HUES64 (cell line): ENCODE data around the gene MSL1.

Experiments
- H3K27ac ChIP-seq: 2 replicates; pipeline ENCODE4 v1.7.0; 2013; ENCODE audit warnings: low read depth, low read length, inconsistent platforms
- H3K27me3 ChIP-seq: 2 replicates; pipeline ENCODE4 v1.6.1; 2013; ENCODE audit warnings: mild to moderate bottlenecking, low read length; ENCODE audit not compliant: insufficient read depth
- H3K36me3 ChIP-seq: 2 replicates; pipeline ENCODE4 v1.6.1; 2013; ENCODE audit warnings: mild to moderate bottlenecking, low read length; ENCODE audit not compliant: insufficient read depth
- H3K4me1 ChIP-seq: 2 replicates; pipeline ENCODE4 v1.6.1; 2013; ENCODE audit warnings: mild to moderate bottlenecking, low read length, moderate library complexity; ENCODE audit not compliant: insufficient read depth
- H3K4me3 ChIP-seq: 2 replicates; pipeline ENCODE4 v1.5.1; 2013; ENCODE audit warnings: mild to moderate bottlenecking, low read length, moderate library complexity
- H3K9ac ChIP-seq: 2 replicates; pipeline ENCODE4 v1.6.1; 2013; ENCODE audit warnings: mild to moderate bottlenecking, low read depth, low read length
- H3K9me3 ChIP-seq: 2 replicates; pipeline ENCODE4 v1.6.1; 2013; ENCODE audit warnings: low read depth, low read length; ENCODE audit not compliant: insufficient read depth
- WGBS: fragments of 150-250, 120-280 bp; methylation state at CpG from one replicate; pipeline ENCODE4 v1.1.7; 2013; ENCODE audit warnings: missing lambda C conversion rate; 5-methylcytosine and 5-hydroxymethylcytosine counted together

Gene MSL1

DNA sequence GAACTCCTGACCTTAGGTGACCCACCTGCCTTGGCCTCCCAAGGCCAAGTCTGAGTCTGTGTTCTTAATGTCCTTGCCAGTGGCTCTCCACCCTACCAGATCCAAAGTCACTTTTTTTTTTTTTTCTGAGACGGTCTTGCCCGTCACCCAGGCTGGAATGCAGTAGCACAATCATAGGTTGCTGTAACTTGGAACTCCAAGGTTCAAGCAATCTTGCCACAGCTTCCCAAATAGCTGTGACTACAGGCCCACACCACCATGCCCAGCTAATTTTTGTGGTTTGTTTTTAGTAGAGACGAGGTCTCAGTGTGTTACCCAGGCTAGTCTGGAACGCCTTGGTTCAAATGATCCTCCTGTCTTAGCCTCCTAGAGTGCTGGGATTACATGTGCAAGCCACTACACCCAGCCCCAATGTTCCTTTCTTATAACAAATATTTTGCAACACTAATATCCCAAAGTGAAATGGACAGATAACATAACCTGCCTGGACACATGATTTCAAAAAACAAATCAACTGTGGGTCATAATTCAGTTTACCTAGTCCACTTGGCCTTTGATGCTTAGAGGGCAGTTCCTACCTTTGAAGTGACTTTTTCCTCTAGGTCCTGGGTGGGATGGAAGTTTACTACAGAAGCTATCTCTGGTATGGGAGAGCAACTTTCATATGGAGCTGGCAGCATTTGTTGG lies 51.5 kb downstream of the MSL1 start:
- H3K4me1 ChIP-seq = peaks cover 7% of the 10 kb centered on the region
- 91% methylated on average over 4 of the region's 4 CpGs for WGBS
- no peak overlapping the region for H3K9ac ChIP-seq
- H3K36me3 ChIP-seq = peaks cover 61% of the 10 kb centered on the region
- no peak overlapping the region for H3K4me3 ChIP-seq
- no peaks in the 10 kb centered on the region for H3K27me3 ChIP-seq
- H3K27ac ChIP-seq = no peak overlapping the region
- H3K9me3 ChIP-seq = no peaks in the 10 kb centered on the region

DNA sequence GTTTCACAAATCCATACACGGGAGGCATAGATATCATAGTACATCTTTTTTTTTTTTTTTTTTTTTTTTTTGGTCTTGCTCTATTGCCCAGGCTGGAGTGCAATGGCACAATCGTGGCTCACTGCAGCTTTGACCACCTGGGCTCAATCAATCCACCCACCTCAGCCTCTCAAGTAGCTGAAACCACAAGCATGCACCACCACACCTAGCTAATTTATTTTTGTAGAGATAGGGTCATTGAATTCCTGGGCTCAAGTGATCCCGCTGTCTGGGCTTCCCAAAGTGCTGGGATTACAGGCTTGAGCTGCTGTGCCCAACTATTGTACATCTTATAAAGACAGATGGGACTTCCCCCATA lies 52.0 kb downstream of the MSL1 start:
- Histone ChIP-seq H3K27me3 (no peaks in the 10 kb centered on the region), H3K4me3 (no peak overlapping the region), H3K27ac (no peak overlapping the region), H3K9me3 (no peaks in the 10 kb centered on the region), H3K36me3 (peaks cover 57% of the 10 kb centered on the region), H3K9ac (no peak overlapping the region), H3K4me1 (peaks cover 7% of the 10 kb centered on the region)
- WGBS = 82% methylated on average over 2 of the region's 3 CpGs

DNA sequence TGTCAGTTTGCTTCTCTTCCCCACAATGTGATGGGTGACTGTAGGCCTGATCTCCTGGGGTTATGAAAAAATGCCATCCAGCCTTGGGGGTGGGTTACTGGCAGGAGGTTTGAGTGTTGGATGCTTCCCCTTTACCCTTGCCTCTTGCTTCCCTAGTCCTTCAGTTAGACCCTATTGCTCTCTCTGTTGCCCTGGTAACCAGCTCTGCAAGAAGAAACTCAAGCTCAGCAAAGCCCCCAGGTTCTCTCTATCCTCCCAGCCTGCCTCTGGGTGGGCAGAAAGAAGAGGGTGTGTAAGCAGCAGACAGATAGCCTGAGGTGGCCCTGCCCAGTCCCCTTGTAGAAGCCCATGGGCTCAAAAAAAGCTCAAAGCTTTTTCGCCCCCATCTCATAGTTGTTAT lies 52.7 kb downstream of the MSL1 start:
- no peak overlapping the region for H3K4me3 ChIP-seq
- peaks cover 49% of the 10 kb centered on the region for H3K36me3 ChIP-seq
- no peaks in the 10 kb centered on the region for H3K27me3 ChIP-seq
- H3K9me3 ChIP-seq = no peaks in the 10 kb centered on the region
- H3K27ac ChIP-seq = no peak overlapping the region
- H3K4me1 ChIP-seq = peaks cover 7% of the 10 kb centered on the region
- H3K9ac ChIP-seq = no peak overlapping the region
- WGBS = 90% methylated on average over 1 of the region's 1 CpG

DNA sequence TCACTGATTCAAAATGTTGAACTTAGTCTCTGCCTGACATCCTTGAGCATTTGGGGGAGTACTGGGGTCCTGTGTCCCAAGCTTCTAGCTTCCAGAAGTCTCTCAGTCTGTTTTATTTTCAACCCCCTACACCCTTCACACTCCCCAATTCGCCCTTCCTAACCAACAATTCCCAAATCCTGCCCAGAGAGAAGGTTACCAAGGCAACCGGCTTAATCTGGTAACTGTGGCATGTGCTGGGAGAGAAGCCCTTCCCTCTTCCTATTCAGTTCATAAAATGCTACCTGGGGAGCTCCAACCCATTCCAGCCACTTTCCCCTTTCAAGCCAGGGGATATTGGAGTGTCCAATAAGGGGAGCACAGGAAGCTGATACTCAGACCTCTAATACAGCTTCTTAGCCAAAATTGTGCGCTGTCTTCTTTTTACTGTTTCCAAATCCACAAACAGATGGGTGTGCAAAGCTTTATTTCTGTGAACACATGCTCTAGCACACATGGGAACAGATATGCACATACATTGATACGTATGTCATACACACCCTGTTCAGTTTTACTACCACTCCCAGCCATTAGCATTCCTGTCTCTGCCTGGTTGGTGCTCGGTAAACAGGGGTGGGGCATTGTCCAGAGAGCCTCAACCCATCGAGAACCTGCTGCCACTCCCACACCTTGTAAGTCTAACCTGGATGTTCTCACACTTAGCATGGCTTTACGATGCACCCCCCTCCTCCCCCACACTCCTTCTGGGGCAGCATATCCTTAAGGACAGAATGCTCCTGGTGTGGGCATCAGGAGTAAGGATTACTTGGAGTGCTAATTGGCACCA lies 54.4 kb downstream of the MSL1 start:
- H3K9me3 ChIP-seq = no peaks in the 10 kb centered on the region
- 91% methylated on average over 7 of the region's 7 CpGs for WGBS
- peaks cover 14% of the 10 kb centered on the region for H3K4me1 ChIP-seq
- H3K27ac ChIP-seq = no peak overlapping the region
- H3K4me3 ChIP-seq = no peak overlapping the region
- peaks cover 33% of the 10 kb centered on the region for H3K36me3 ChIP-seq
- H3K9ac ChIP-seq = no peak overlapping the region
- H3K27me3 ChIP-seq = no peaks in the 10 kb centered on the region

DNA sequence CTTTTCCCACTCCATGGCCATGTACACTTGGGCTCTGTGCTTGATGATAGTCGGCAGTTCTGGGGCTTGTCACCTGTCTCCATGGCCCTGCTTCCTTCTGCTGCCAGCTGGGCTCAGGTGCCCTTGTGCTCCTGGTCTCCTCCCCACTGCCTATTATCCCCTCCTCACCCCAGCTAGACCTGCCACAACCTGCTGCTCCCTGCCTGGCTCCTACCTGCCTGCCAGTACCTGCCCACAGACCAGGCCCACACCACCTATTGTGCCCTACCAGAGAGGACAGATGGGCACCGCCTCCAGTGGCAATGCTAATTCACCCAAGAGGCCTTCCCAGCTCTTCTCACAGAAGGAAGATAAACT lies 55.0 kb downstream of the MSL1 start:
- no peak overlapping the region; the same call in 1 of the 2 replicates for H3K27ac ChIP-seq
- peaks cover 27% of the 10 kb centered on the region for H3K36me3 ChIP-seq
- WGBS = 99% methylated on average over 2 of the region's 2 CpGs
- no peaks in the 10 kb centered on the region for H3K27me3 ChIP-seq
- no peaks in the 10 kb centered on the region for H3K9me3 ChIP-seq
- H3K4me3 ChIP-seq = no peak overlapping the region
- peaks cover 14% of the 10 kb centered on the region for H3K4me1 ChIP-seq
- H3K9ac ChIP-seq = no peak overlapping the region

DNA sequence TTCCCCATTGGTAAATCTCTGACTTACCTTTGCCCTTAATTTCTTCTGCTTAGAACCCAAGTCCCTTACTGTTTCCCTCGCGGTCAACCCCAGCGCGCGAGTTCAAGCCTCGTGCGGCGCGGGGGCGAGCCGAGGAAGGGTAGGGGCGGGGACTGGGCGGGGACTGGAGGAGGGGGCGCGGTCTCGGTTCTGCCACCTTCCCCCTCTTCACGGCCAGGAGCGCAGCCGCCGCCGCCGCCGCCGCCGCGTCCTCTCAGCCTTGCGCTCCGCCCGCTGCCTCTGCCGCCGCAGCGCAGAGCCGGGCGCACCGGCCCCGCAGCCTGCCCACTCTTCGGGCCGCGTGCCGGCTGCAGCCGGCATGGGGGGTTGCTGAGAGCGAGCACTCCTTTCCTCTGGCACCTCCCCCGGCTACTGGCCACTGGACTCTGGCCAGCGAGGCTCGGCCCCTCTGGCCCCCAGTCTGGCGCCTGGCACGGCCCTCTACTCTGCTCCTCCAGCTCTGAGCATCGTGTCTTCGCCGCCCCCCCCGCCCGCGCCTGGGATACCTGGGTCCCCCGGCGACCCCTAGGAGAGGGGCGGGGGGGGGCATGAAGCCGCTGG lies 55.6 kb downstream of the MSL1 start, which contains the start of gene RAPGEFL1:
RAPGEFL1 (plus strand) TSS at position 196 of the 600 bp plus-strand sequence; CDS start at position 588, 392 bp downstream.
- H3K27me3 ChIP-seq = no peaks in the 10 kb centered on the region
- H3K9ac ChIP-seq = peak within 1 kb of the TSS; percentile 60; the same call in 1 of the 2 replicates
- H3K4me1 ChIP-seq = peaks cover 14% of the 10 kb centered on the region
- peak within 1 kb of the TSS; percentile 63 for H3K4me3 ChIP-seq
- peaks cover 20% of the 10 kb centered on the region for H3K36me3 ChIP-seq
- peak within 1 kb of the TSS; percentile 71; the same call in 1 of the 2 replicates for H3K27ac ChIP-seq
- no peaks in the 10 kb centered on the region for H3K9me3 ChIP-seq
- WGBS = under 1% methylated on average over 57 of the region's 57 CpGs

DNA sequence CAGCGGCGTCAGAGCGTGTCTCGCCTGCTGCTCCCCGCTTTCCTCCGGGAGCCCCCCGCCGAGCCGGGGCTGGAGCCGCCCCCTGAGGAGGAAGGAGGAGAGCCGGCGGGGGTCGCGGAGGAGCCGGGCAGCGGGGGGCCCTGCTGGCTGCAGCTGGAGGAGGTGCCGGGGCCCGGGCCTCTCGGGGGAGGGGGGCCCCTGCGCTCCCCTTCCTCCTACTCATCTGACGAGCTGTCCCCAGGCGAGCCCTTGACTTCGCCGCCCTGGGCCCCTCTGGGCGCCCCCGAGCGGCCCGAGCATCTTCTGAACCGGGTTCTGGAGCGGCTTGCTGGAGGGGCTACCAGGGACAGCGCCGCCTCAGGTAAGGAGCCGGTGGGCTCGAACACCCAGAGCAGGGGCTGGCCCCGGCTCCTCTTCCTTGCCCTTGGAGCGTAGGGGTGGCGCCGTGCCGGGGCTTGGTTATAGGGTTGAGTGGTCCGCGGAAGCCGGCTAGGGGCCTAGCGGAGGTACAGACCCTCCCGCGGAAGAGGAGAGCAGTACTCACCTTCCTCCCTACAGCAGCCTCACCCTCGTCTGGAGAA lies 56.3 kb downstream of the MSL1 start:
- H3K4me3 ChIP-seq = peak overlapping the region; percentile 63
- H3K9ac ChIP-seq = no peak overlapping the region
- WGBS = 12% methylated on average over 42 of the region's 46 CpGs
- H3K27me3 ChIP-seq = no peaks in the 10 kb centered on the region
- H3K4me1 ChIP-seq = peaks cover 14% of the 10 kb centered on the region
- no peaks in the 10 kb centered on the region for H3K9me3 ChIP-seq
- no peak overlapping the region; the same call in 1 of the 2 replicates for H3K27ac ChIP-seq
- H3K36me3 ChIP-seq = peaks cover 17% of the 10 kb centered on the region

DNA sequence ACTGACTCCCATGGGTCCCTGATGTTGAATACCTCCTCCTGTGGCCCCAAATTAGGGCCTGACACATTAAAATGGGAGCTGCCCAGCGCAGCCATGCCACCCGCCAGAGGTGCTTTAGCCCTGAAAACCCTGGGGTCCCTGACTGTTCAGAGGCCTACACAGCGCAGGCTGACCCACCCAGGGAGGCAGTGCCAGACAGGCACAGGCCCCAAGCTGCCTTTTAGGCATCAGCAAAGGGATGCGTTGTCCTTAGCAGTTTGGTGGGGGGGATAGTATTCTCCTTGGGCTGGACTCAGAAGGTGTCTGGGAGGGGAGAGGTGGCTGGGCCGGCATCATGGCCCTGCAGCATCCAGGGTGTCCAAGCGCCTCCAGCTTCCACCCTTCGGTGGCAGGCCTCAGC lies 56.9 kb downstream of the MSL1 start:
- no peak overlapping the region; the same call in 1 of the 2 replicates for H3K27ac ChIP-seq
- H3K36me3 ChIP-seq = peaks cover 12% of the 10 kb centered on the region
- H3K9me3 ChIP-seq = no peaks in the 10 kb centered on the region
- no peak overlapping the region for H3K9ac ChIP-seq
- peaks cover 14% of the 10 kb centered on the region for H3K4me1 ChIP-seq
- WGBS = 95% methylated on average over 7 of the region's 7 CpGs
- H3K27me3 ChIP-seq = no peaks in the 10 kb centered on the region
- peak overlapping the region; percentile 63 for H3K4me3 ChIP-seq

DNA sequence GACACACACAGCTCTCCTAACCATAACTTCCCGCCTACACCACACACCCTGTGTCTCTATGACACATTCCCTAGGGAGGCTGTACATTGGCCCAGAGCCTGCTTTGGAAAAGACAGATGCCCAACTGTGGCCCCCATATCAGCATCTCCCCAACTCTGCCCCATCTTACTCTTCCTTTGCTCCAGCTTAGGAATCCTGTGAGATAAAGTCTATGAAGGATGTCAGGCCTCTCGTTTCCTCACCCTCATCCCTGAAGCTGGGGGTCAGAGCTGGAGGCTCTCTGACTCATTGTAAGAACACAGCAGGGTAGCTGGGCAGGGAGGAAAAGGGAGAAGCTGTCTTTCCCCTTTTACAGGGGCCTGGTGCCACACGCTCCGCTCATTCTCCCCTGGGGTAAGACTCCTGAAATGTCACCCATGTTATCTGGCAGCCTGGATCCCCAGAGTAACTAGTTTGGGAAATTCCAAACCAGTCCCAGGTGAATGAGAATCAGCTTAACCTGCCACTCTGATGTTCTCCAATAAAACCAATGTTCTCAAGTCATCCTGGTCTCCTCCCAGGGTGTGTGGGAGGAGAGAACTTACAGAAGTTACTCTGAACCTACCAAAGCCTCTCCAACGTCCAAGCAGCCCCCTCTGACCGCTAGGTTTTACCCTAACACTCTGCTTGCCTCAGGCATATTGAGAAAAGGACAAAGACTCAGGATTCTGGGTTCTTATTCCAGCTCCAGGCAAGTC lies 58.3 kb downstream of the MSL1 start:
- Histone ChIP-seq H3K27me3 (no peaks in the 10 kb centered on the region), H3K4me3 (no peak overlapping the region), H3K27ac (no peak overlapping the region), H3K9ac (peak overlapping the region; percentile 0; the same call in 1 of the 2 replicates), H3K4me1 (peaks cover 14% of the 10 kb centered on the region), H3K9me3 (no peaks in the 10 kb centered on the region), H3K36me3 (peaks cover 9% of the 10 kb centered on the region)
- 58% methylated on average over 6 of the region's 6 CpGs for WGBS

DNA sequence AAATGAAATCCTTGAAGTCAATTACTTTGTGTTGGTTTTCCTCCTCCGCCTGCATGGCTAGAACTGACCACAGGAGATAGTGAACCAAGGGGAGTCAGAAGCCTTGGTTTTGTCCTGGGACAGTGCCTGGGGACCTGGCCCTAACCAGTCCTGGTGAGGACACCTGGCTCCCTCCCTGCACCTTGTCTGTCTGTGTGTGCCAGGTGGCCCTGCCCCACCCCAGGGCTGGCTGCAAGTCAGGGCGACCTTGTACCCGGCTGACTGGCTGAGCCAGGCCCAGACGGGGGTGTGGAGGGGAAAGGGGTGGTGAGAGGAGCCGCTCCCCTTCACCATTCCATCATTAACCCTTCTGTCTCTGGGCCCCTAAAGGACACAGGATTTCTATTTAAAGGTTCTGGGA lies 58.9 kb downstream of the MSL1 start:
- Histone ChIP-seq H3K36me3 (peaks cover 9% of the 10 kb centered on the region), H3K27me3 (no peaks in the 10 kb centered on the region), H3K4me3 (no peak overlapping the region), H3K27ac (no peak overlapping the region), H3K9ac (no peak overlapping the region), H3K9me3 (no peaks in the 10 kb centered on the region), H3K4me1 (peaks cover 14% of the 10 kb centered on the region)
- 92% methylated on average over 1 of the region's 5 CpGs for WGBS
